NCI-H1105 treated with DMSO at 0.1 percent for 48 hours (cell line): ENCODE results near the gene PVALEF.
"Not testable (repeated sequence)": the region's sequence is repeated elsewhere in the genome, so short reads cannot be mapped to it uniquely, and the experiment has no call there.

Experiments
- DNase-seq: peaks from one replicate; lab custom pipeline; 2025; lab: John Stamatoyannopoulos, UW

Gene PVALEF

GRCh38 chr17:81221371-81221841, 56.1 kb downstream of the PVALEF start:
- DNase-seq: no peak

- no peak for DNase-seq
Observed at GRCh38 chr17:81221842-81222619, 56.7 kb downstream of the PVALEF start.

GRCh38 chr17:81222620-81222905, 57.3 kb downstream of the PVALEF start:
- no peak for DNase-seq

- DNase-seq: peak; percentile 93
Observed at GRCh38 chr17:81222906-81223761, 57.8 kb downstream of the PVALEF start, which contains the start of gene CEP131. Gene CEP131 (minus strand): TSS chr17:81222965. CDS start chr17:81220056, 2,909 bp downstream.

- DNase-seq: no peak
Observed at GRCh38 chr17:81223762-81224130, 58.4 kb downstream of the PVALEF start.

GRCh38 chr17:81227630-81228029, 62.3 kb downstream of the PVALEF start:
- not testable (repeated sequence) for DNase-seq

- no peak for DNase-seq
Observed at GRCh38 chr17:81228420-81228819, 63.1 kb downstream of the PVALEF start.

- no peak for DNase-seq
Observed at GRCh38 chr17:81228834-81229665, 63.7 kb downstream of the PVALEF start.

GRCh38 chr17:81229666-81229920, 64.3 kb downstream of the PVALEF start:
- no peak for DNase-seq

GRCh38 chr17:81230043-81230820, 64.9 kb downstream of the PVALEF start:
- no peak for DNase-seq

GRCh38 chr17:81231121-81231645, 65.9 kb downstream of the PVALEF start:
- no peak for DNase-seq

- DNase-seq: no peak
Observed at GRCh38 chr17:81231766-81232581, 66.7 kb downstream of the PVALEF start.
